Stimulated activated CD8-positive, alpha-beta memory T cell treated with anti-CD3 and anti-CD28 coated beads, Interleukin-4, amount 100 ng/mL, for 48 hours (primary cell): ENCODE data around the gene BTBD17.

Source experiments
- DNase-seq: peaks from one replicate; pipeline ENCODE4 v3.0.0-alpha.2; 2020

BTBD17 gene

GRCh38 chr17:74356646-74357465 lies 4.8 kb downstream of the BTBD17 start:
- peak; percentile 30 for DNase-seq

GRCh38 chr17:74355065-74355464 lies 6.6 kb downstream of the BTBD17 start:
- DNase-seq: no peak

- DNase-seq: no peak
Measured at GRCh38 chr17:74354561-74354960, 7.1 kb downstream of the BTBD17 start.

- peak; percentile 85 for DNase-seq
Measured at GRCh38 chr17:74354123-74354522, 7.5 kb downstream of the BTBD17 start.

DNA sequence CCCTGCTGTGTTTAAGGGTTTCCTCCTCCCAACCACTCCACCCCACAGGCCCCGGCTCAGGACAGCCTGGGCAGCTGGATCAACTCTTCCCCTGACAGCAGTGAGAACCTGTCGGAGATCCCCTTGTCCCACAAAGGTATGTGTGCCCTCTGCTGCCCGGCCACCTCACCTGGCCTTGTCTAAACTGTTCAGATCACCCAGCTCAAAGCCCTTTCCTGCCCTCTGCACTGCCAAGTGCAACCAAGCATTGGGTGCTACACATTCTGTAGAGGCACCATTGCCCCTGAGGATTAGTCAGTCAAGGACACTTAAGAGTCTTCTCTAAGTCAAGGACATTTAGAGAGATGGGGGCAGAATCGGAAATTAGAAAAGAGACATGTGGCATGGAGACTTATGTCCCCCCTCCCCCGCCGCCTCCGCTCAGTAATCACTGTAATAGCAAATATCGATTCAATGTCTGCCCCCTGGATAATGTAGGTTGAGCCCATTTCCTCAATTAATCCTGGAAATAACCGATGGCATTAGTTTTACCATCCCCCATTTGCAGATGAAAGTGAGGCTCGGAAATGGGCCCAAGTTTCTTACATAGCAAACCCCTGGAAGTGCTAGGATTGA lies 8.1 kb downstream of the BTBD17 start:
- no peak for DNase-seq

- DNase-seq: peak; percentile 35
Measured at GRCh38 chr17:74351552-74352210, 10.0 kb downstream of the BTBD17 start.

GRCh38 chr17:74350486-74350885 lies 11.2 kb downstream of the BTBD17 start:
- DNase-seq: no peak

- no peak for DNase-seq
Measured at GRCh38 chr17:74349120-74349519, 12.5 kb downstream of the BTBD17 start.

GRCh38 chr17:74347646-74348045 lies 14.0 kb downstream of the BTBD17 start:
- no peak for DNase-seq

DNA sequence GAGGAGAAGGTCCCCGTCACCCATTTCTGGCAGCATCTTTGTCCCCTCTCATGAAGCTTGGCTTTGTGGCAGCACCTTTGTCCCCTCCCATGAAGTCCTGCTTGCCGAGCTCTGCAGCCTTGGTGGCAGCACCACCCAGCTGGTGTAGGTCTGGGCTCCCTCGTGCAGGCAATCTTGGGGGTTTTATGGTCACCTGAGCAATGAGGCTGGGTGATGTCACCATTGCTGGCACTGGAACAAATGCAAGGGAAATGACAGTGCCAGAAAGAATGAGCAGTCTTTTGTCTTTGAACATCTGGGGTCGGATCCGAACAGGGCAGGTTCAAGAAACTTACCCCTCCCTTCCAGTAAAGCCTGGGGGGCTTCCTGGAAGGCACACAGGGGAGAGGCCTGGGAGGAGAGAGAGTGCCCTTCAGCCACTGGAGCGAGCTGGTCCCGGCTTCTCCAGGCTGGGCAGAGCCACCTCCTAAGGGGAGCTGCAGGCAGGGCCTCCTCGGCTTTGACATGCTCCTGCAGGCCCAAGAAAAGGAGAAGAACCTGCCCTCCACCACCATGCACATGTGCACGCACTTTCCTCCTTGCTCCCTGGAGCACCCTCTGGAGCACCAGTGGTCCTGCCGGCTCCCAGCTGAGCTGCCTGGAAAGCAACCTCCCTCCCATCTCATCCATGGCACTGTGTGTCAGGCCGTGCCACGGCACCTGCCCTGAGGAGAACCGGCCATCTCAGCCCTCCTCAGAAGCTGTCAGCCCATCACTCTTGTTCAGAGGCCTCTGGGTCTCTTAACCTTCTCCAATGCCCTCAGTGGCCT lies 16.0 kb downstream of the BTBD17 start:
- DNase-seq: no peak

DNA sequence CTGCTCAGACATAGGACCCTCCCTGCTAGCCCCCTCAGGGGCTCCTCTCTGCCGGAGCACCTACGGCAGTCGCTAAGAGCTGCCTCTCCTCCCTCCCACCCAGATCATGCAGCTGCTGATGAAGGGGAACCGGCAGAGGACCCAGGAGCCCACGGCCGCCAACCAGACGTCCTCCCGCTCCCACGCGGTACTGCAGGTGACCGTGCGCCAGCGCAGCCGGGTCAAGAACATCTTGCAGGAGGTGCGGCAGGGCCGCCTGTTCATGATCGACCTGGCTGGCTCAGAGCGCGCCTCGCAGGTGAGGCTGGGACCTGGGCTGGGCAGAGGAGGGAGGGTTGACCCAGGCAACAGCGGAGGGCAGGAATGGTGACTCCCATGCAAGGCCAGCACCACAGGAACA lies 17.0 kb downstream of the BTBD17 start:
- DNase-seq: no peak

GRCh38 chr17:74343526-74344284 lies 18.0 kb downstream of the BTBD17 start:
- no peak for DNase-seq

DNA sequence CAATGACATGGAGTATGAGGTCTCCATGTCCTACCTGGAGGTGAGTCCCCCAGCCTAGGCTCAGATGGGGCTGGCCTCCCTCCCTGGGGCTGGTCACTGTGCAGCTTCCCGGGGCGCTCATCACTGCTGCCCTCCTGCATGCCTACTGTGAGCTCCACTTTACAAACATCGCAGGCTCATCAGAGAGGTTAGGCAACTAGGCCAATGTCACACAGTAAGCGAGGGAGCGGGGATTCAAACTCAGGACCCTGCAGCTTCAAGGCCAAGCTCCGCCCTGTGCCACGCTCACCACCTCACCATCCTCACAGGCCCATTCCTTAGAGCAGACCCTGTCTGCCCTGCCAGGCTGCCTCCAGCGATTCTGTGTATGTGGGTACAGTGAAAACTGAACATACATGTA lies 18.5 kb downstream of the BTBD17 start:
- DNase-seq: no peak

GRCh38 chr17:74342224-74342623 lies 19.4 kb downstream of the BTBD17 start:
- no peak for DNase-seq

DNA sequence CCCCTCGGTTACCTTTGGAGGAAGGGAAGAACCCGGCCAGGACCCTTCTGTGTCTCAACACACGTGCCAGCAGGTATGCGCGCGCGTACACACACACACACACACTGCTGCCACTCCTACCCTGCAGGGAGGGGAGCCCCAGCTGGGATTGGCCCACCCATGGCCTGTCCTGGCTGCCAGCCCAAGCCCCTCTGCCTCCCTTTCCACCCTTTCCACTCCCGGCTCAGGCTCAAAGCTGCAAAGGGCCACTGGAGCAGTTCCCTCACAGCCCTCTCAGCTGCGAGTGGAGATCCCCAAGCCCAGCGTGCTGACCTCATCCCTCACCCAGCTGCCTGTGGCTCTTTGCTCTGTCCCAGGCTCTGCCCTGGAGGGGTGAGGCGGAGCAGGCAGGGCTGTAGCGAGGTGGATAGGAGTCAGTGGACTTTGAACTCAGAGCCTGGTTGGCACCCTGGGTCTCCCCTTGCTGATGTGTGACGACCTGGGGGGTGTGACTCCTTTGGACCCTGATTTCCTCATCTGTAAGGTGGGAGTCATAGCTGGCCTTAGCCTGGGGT lies 21.1 kb downstream of the BTBD17 start:
- no peak for DNase-seq

DNA sequence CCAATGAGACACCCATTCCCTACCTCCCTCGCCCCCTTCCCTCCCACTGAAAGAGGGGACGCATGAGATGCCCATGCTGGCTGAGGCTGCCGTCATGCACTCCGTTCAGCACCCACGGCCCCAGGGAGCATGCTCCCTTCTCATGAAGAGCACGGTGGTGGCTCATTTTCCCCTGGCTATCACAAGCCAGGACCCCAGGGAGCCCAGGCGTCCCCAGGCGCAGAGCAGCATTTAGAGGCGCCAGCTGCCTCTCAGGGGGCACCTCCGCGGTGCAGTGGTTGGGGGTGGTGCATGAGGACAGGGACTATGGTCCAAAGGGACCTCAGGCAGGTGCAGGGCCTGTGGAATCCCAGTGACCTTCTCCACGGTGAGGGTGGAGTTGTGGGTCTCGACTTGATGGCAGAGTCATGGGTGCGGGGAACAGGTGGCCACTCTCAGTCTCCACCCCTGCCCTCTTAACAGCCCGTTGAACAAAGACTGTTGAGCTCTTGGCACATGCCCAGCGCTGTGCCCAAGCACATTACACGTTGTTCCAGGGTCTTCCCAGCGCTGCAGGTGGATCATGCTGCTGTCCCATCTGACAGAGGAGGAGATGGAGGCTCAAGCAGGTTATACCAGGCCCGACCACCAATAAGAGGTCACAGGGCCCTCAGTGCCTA lies 22.0 kb downstream of the BTBD17 start:
- no peak for DNase-seq

- no peak for DNase-seq
Measured at GRCh38 chr17:74337834-74338500, 23.7 kb downstream of the BTBD17 start.

DNA sequence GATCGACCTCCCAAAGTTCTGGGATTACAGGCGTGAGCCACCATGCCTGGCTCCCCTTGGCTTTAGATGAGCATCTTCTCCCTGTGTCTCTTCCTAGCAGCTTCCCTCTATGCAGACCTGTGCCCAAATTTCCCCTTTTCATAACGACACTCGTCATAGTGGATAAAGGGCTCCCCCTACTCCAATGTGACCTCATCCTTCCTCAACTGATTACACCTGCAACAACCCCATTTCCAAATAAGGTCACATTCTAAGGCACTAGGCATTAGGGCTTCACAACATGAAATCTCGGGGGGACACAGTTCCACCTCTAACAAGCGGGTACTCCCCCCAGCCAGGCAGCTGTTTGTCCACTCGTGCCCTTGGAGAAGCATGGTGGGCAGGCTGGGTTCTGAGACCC lies 25.4 kb downstream of the BTBD17 start:
- no peak for DNase-seq

DNA sequence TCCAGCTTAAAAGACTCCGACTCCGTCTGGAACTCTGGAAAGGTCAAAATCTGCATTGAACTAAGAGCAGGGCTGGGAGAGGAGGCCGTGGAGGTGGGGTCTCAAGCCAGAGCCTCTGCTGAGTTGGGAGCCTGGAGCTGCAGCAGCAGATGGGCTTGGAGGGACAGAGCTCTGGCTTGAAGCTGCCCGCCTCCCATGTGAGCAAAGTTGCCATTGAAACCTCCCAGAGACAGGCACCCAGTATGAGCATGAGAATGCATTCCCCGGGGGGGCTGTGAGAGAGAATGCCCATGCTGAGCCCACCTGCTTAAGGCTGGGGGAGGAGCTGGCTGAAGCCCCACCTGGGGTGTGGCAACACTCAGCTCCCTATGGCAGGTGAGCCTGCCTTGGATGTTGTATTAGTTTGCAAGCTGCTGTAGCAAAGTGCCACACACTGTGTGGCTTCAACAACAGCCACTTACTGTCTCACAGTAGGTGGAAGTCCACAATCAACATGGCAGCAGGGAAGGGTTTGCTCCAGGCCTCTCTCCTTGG lies 26.1 kb downstream of the BTBD17 start:
- no peak for DNase-seq

- DNase-seq: no peak
Measured at GRCh38 chr17:74334393-74335039, 27.2 kb downstream of the BTBD17 start.
